ENCODE measurements around the gene AQP12B.

- TF ChIP-seq CTCF (IDR thresholded peaks at IDR 0.05) (no peak), POLR2A (IDR thresholded peaks at IDR 0.05) (no peak)
Measured at GRCh38 chr2:240638512-240639160, 44.0 kb downstream of the AQP12B start.

All from testis (tissue), 2 donors.